Mesenchymal stem cell (in vitro differentiated cells and primary cell): ENCODE measurements around the gene FGL2.
"Not testable (repeated sequence)": the region's sequence is repeated elsewhere in the genome, so short reads cannot be mapped to it uniquely, and the experiment has no call there.

ENCODE experiments used
- DNase-seq: peaks from one replicate; pipeline ENCODE4 v3.0.0-alpha.2; 2013
- H2AFZ ChIP-seq: one replicate; pipeline ENCODE4 v1.6.1; 2013; ENCODE audit warnings: low read depth, mild to moderate bottlenecking, control low read depth, inconsistent platforms, low read length, moderate library complexity
- H2AK5ac ChIP-seq: 2 replicates; pipeline ENCODE4 v1.6.1; 2013; ENCODE audit warnings: low read length, moderate library complexity, mild to moderate bottlenecking, inconsistent platforms; ENCODE audit not compliant: severe bottlenecking
- H2BK120ac ChIP-seq: one replicate; pipeline ENCODE4 v1.6.1; 2013; ENCODE audit warnings: low read depth, mild to moderate bottlenecking, inconsistent platforms, low read length, moderate library complexity
- H2BK12ac ChIP-seq, 2 experiments: one replicate each; pipeline ENCODE4 v1.6.1; 2013; ENCODE audit warnings: inconsistent platforms in 2 of 2, low read length in 2 of 2, mild to moderate bottlenecking in 2 of 2, moderate library complexity in 2 of 2, control low read depth in 1 of 2
- H2BK15ac ChIP-seq: one replicate; pipeline ENCODE4 v1.6.1; 2013; ENCODE audit warnings: mild to moderate bottlenecking, low read depth, inconsistent platforms; ENCODE audit not compliant: poor library complexity, severe bottlenecking
- H2BK5ac ChIP-seq: 2 replicates; pipeline ENCODE4 v1.6.1; 2013; ENCODE audit warnings: low read depth, mild to moderate bottlenecking, low read length, control low read depth, inconsistent platforms; ENCODE audit not compliant: poor library complexity, severe bottlenecking
- H3K14ac ChIP-seq, 2 experiments: one replicate each; pipeline ENCODE4 v1.6.1; 2013; ENCODE audit warnings: inconsistent platforms in 2 of 2, low read length in 2 of 2, control low read depth in 1 of 2, mild to moderate bottlenecking in 1 of 2, moderate library complexity in 1 of 2
- H3K18ac ChIP-seq, 2 experiments: one replicate each; pipeline ENCODE4 v1.6.1; 2013; ENCODE audit warnings: inconsistent platforms in 2 of 2, low read length in 2 of 2, control low read depth in 1 of 2, low read depth in 1 of 2, mild to moderate bottlenecking in 1 of 2
- H3K23ac ChIP-seq, 2 experiments: one replicate each; pipeline ENCODE4 v1.6.1; 2013; ENCODE audit warnings: inconsistent platforms in 2 of 2, low read length in 2 of 2, mild to moderate bottlenecking in 2 of 2, moderate library complexity in 2 of 2, control low read depth in 1 of 2
- H3K27ac ChIP-seq: 2 replicates; pipeline ENCODE4 v1.5.1; 2013; ENCODE audit warnings: mild to moderate bottlenecking, moderate library complexity, low read length, control low read depth, inconsistent platforms; ENCODE audit not compliant: poor library complexity, severe bottlenecking
- H3K27me3 ChIP-seq, 2 experiments: 2 replicates each; pipeline versions ENCODE4 v1.6.1 to v1.7.0; 2013; ENCODE audit warnings: low read length in 2 of 2, mild to moderate bottlenecking in 2 of 2, moderate library complexity in 2 of 2, control low read depth in 1 of 2, inconsistent platforms in 1 of 2; ENCODE audit not compliant: control insufficient read depth in 1 of 2, insufficient read depth in 1 of 2
- H3K36me3 ChIP-seq, 2 experiments: 2 replicates each; pipeline versions ENCODE4 v1.6.1 to v1.7.0; 2013; ENCODE audit warnings: low read length in 2 of 2, control low read depth in 1 of 2, inconsistent platforms in 1 of 2, low read depth in 1 of 2, mild to moderate bottlenecking in 1 of 2; ENCODE audit not compliant: insufficient read depth in 2 of 2, control insufficient read depth in 1 of 2
- H3K4ac ChIP-seq, 2 experiments: one replicate each; pipeline ENCODE4 v1.6.1; 2013; ENCODE audit warnings: inconsistent platforms in 2 of 2, low read length in 2 of 2, mild to moderate bottlenecking in 2 of 2, moderate library complexity in 2 of 2, control low read depth in 1 of 2, low read depth in 1 of 2
- H3K4me1 ChIP-seq: 2 replicates; pipeline ENCODE4 v1.6.1; 2013; ENCODE audit warnings: low read depth, low read length, control low read depth; ENCODE audit not compliant: control insufficient read depth, insufficient read depth
- H3K4me2 ChIP-seq: 2 replicates; pipeline ENCODE4 v1.6.1; 2013; ENCODE audit warnings: low read length, mild to moderate bottlenecking, inconsistent platforms; ENCODE audit not compliant: poor library complexity, severe bottlenecking
- H3K4me3 ChIP-seq, 2 experiments: 2 replicates each; pipeline versions ENCODE4 v1.5.1 to v1.7.0; 2013; ENCODE audit warnings: low read length in 2 of 2, mild to moderate bottlenecking in 2 of 2, control low read depth in 1 of 2, low read depth in 1 of 2; ENCODE audit not compliant: insufficient read depth in 1 of 2
- H3K79me1 ChIP-seq: replicated peaks from 2 replicates; pipeline ENCODE4 v1.6.1; 2013; ENCODE audit warnings: mild to moderate bottlenecking, control low read depth, low read length, inconsistent platforms; ENCODE audit not compliant: poor library complexity, severe bottlenecking
- H3K9ac ChIP-seq: 2 replicates; pipeline ENCODE4 v1.7.0; 2013; ENCODE audit warnings: mild to moderate bottlenecking, low read length, moderate library complexity
- H3K9me3 ChIP-seq: 2 replicates; pipeline ENCODE4 v1.7.0; 2013; ENCODE audit warnings: mild to moderate bottlenecking, low read length; ENCODE audit not compliant: control insufficient read depth
- H4K8ac ChIP-seq: one replicate; pipeline ENCODE4 v1.6.1; 2013; ENCODE audit warnings: inconsistent platforms, mild to moderate bottlenecking, low read length, moderate library complexity
- H4K91ac ChIP-seq: one replicate; pipeline ENCODE4 v1.6.1; 2013; ENCODE audit warnings: mild to moderate bottlenecking, low read length, inconsistent platforms
- WGBS: methylation state at CpG from one replicate; pipeline ENCODE4 v1.1.7; 2013; ENCODE audit warnings: mixed read lengths; 5-methylcytosine and 5-hydroxymethylcytosine counted together

The FGL2 gene

GRCh38 chr7:77222065-77222464 is 22.4 kb upstream of the FGL2 start:
- Histone ChIP-seq H2BK5ac (no peak overlapping the region), H4K8ac (no peak overlapping the region), H3K4me2 (no peak overlapping the region), H3K23ac (no peak overlapping the region), H4K91ac (no peak overlapping the region), H2AFZ (no peak overlapping the region), H2BK12ac (no peak overlapping the region), H2BK15ac (no peak overlapping the region), H3K18ac (no peak overlapping the region), H3K4me3 (no peak overlapping the region), H3K14ac (no peak overlapping the region), H3K9me3 (no peaks in the 10 kb centered on the region), H3K9ac (no peak overlapping the region), H3K36me3 (no peaks in the 10 kb centered on the region), H2AK5ac (no peak overlapping the region), H3K27me3 (no peaks in the 10 kb centered on the region), H3K4me1 (peaks cover 3% of the 10 kb centered on the region), H3K27ac (no peak overlapping the region), H3K4ac (no peak overlapping the region), H2BK120ac (no peak overlapping the region), H3K79me1 (no peaks in the 10 kb centered on the region)
- DNase-seq, result no peak
- WGBS, result 90% methylated on average over 3 of the region's 4 CpGs

GRCh38 chr7:77219701-77220331 is 20.2 kb upstream of the FGL2 start:
- H3K23ac ChIP-seq, H3K4me1 ChIP-seq, H3K4me2 ChIP-seq, H2AFZ ChIP-seq, H3K4ac ChIP-seq, H2BK5ac ChIP-seq, H3K14ac ChIP-seq, H3K18ac ChIP-seq, H4K8ac ChIP-seq, H2BK12ac ChIP-seq, H3K4me3 ChIP-seq, H3K9ac ChIP-seq, H3K79me1 ChIP-seq, H4K91ac ChIP-seq, H3K36me3 ChIP-seq, H3K27me3 ChIP-seq, H2BK15ac ChIP-seq, H2AK5ac ChIP-seq, H3K27ac ChIP-seq, H2BK120ac ChIP-seq, DNase-seq, H3K9me3 ChIP-seq: not testable (repeated sequence)
- WGBS, result 96% methylated on average over 10 of the region's 10 CpGs

DNA sequence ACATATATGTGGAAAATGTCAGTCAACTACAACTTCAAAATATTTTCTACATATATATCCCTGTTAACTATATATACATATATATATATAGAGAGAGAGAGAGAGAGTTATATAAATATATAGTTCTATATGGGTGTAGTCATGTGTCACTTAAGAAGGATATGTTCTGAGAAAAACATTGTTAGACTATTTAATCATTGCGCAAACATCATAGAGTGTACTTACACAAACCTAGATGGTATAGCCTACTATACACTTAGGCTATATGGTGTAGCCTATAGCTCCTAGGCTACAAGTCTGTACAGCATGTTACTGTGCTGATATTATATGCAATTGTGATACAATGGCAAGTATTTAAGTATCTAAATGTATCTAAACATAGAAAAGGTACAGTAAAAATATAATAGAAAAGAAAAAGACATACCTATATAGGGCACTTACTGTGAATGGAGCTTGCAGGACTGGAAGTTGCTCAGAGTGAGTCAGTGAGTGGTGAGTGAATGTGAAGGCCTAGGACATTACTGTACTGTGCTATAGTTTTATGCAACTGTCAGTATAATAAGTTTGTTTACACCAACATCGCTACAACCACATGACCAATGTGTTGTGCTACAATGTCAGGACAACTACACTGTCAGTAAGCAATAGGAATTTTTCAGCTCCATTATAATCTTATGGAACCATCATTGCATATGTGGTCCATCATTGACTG is 18.0 kb upstream of the FGL2 start:
- no peak overlapping the region for H3K27ac ChIP-seq
- no peak for DNase-seq
- H3K4me1 ChIP-seq, result no peaks in the 10 kb centered on the region
- H3K9ac ChIP-seq, result no peak overlapping the region
- H2BK5ac ChIP-seq, result no peak overlapping the region
- no peaks in the 10 kb centered on the region for H3K27me3 ChIP-seq
- no peak overlapping the region for H2BK15ac ChIP-seq
- no peak overlapping the region for H4K91ac ChIP-seq
- no peak overlapping the region for H3K4me3 ChIP-seq
- H2BK120ac ChIP-seq, result no peak overlapping the region
- no peak overlapping the region for H2AK5ac ChIP-seq
- no peaks in the 10 kb centered on the region for H3K79me1 ChIP-seq
- no peak overlapping the region for H3K23ac ChIP-seq
- H3K14ac ChIP-seq, result no peak overlapping the region
- no peak overlapping the region for H2AFZ ChIP-seq
- no peak overlapping the region for H3K4ac ChIP-seq
- no peaks in the 10 kb centered on the region for H3K36me3 ChIP-seq
- no peak overlapping the region for H3K18ac ChIP-seq
- no peaks in the 10 kb centered on the region for H3K9me3 ChIP-seq
- H3K4me2 ChIP-seq, result no peak overlapping the region
- WGBS, result 60% methylated on average over 1 of the region's 2 CpGs
- no peak overlapping the region for H4K8ac ChIP-seq
- H2BK12ac ChIP-seq, result no peak overlapping the region

DNA sequence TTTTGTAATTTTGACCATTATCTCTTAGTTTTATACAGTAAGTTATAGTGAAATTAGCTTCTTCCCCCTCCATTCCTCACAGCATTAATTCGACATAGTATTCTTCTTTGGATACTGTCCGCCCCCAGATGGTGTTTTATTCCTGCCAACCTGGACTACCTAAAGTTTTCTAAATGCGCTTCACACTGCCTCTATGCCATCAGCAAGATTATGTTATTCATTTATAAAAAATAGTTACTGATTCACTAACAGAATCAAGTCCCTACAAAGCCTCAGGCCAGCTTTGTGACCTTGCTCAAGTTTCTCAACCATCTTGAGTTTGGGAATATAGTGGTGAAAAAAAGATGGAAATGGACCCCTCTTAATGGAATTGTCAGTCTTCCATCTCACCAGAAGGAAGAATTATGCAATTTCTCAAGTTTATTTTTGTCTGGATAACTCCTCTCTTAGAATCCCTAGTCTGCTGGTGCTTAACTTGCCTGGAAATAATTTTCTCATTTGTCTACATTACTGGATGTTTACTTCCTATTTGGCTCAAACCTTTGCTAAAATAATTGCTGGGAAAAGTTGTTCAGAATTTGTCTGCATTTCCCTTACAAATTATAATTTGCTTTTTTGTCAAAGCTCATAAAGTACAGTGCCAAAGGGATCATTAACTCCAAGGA is 16.7 kb upstream of the FGL2 start:
- Histone ChIP-seq H3K14ac (no peak overlapping the region), H3K36me3 (no peaks in the 10 kb centered on the region), H3K27ac (peak overlapping the region; percentile 56), H3K4me1 (no peaks in the 10 kb centered on the region), H3K4me3 (no peak overlapping the region), H2BK12ac (no peak overlapping the region), H3K79me1 (no peaks in the 10 kb centered on the region), H3K23ac (no peak overlapping the region), H2BK120ac (no peak overlapping the region), H3K27me3 (no peaks in the 10 kb centered on the region), H3K4me2 (peak overlapping the region; percentile 43), H3K4ac (no peak overlapping the region), H3K9ac (no peak overlapping the region), H2AFZ (no peak overlapping the region), H4K91ac (no peak overlapping the region), H3K18ac (no peak overlapping the region), H4K8ac (no peak overlapping the region), H2AK5ac (no peak overlapping the region), H2BK15ac (no peak overlapping the region), H3K9me3 (no peaks in the 10 kb centered on the region), H2BK5ac (peak overlapping the region; percentile 31)
- 100% methylated on average over 2 of the region's 3 CpGs for WGBS
- no peak for DNase-seq
